Ascending aorta (tissue), 2 donors: Measurements from ENCODE around the gene CD6. TPM values are rescaled to one million over a fixed set of nuclear protein-coding genes. Genes with fewer than 3 reads are reported as not detected.

Source experiments
- DNase-seq, 2 donors: peaks; one replicate each; pipeline ENCODE4 v3.0.0-alpha.2; 2019; ENCODE audit warnings: low spot score in 2 of 2
- H3K27ac ChIP-seq, 2 donors: fragments of 200-600 bp; sonication (generic); one replicate each; pipeline ENCODE4 v1.5.1; 2016 to 2017; ENCODE audit warnings: mild to moderate bottlenecking in 1 of 2
- H3K27me3 ChIP-seq: fragments of 200-600 bp; sonication (generic); one replicate; pipeline ENCODE4 v1.5.1; 2017
- H3K36me3 ChIP-seq, 2 donors: fragments of 200-600 bp; sonication (generic); one replicate each; pipeline ENCODE4 v1.5.1; 2016
- H3K4me1 ChIP-seq, 2 donors: fragments of 200-600 bp; sonication (generic); one replicate each; pipeline ENCODE4 v1.5.1; 2016 to 2017; ENCODE audit warnings: mild to moderate bottlenecking in 1 of 2
- H3K4me3 ChIP-seq, 2 donors: fragments of 200-600 bp; sonication (generic); one replicate each; pipeline ENCODE4 v1.5.1; 2016 to 2017; ENCODE audit warnings: mild to moderate bottlenecking in 1 of 2
- H3K9me3 ChIP-seq, 2 donors: fragments of 200-600 bp; sonication (generic); one replicate each; pipeline ENCODE4 v1.5.1; 2016
- CTCF ChIP-seq, 3 experiments: fragments of 200-600 bp in 2 of 3; fragments of 450-650 bp in 1 of 3; sonication (generic) in 2 of 3; IDR thresholded peaks; one replicate each; pipeline ENCODE4 v1.5.1; 2016 to 2019; ENCODE audit warnings: antibody characterized with exemption in 3 of 3, mild to moderate bottlenecking in 1 of 3, moderate library complexity in 1 of 3
- intact Hi-C: fragments of 100-400 bp; cut with DNase I; formaldehyde crosslinking; loops from one replicate; pipeline ENCODE4 v1.15.1; 2023
- total RNA-seq: library from RNA; depleted of rRNA; stranded (reverse); fragments of >200 nt; gene quantifications from one replicate; pipeline ENCODE4 v1.1.0, GENCODE V29; 2016

Gene CD6
- total RNA-seq, 1 donor from 2014 or later, result not detected

- TF ChIP-seq CTCF (IDR thresholded peaks at IDR 0.05), result no peak
- no peak for DNase-seq
- H3K27me3 ChIP-seq, result no peaks in the 10 kb centered on the region
- no peak overlapping the region for H3K4me3 ChIP-seq
- intact Hi-C loops, result no loop called here
- no peaks in the 10 kb centered on the region for H3K9me3 ChIP-seq
- H3K4me1 ChIP-seq, result no peaks in the 10 kb centered on the region
- peaks cover 36 to 54% of the 10 kb centered on the region in 2 donors for H3K36me3 ChIP-seq
- no peak overlapping the region for H3K27ac ChIP-seq
Observed at GRCh38 chr11:60939301-60939700, 32.2 kb upstream of the CD6 start.

GRCh38 chr11:60939855-60940254 is 31.6 kb upstream of the CD6 start:
- no peak for TF ChIP-seq CTCF (IDR thresholded peaks at IDR 0.05)
- H3K36me3 ChIP-seq, result peaks cover 36 to 57% of the 10 kb centered on the region in 2 donors
- intact Hi-C loops, result no loop called here

GRCh38 chr11:60941371-60942119 is 29.9 kb upstream of the CD6 start:
- DNase-seq, result no peak
- H3K27me3 ChIP-seq, result no peaks in the 10 kb centered on the region
- peaks cover 36 to 71% of the 10 kb centered on the region in 2 donors for H3K36me3 ChIP-seq
- TF ChIP-seq CTCF (IDR thresholded peaks at IDR 0.05), result no peak
- intact Hi-C loops, result no loop called here
- H3K4me3 ChIP-seq, result no peak overlapping the region
- no peaks in the 10 kb centered on the region for H3K4me1 ChIP-seq
- no peaks in the 10 kb centered on the region for H3K9me3 ChIP-seq
- no peak overlapping the region for H3K27ac ChIP-seq

More at GRCh38 chr11:60939855-60940254, 31.6 kb upstream of the CD6 start:
- H3K4me1 ChIP-seq, result no peaks in the 10 kb centered on the region
- no peak overlapping the region for H3K27ac ChIP-seq
- no peak for DNase-seq
- H3K27me3 ChIP-seq, result no peaks in the 10 kb centered on the region
- H3K9me3 ChIP-seq, result no peaks in the 10 kb centered on the region
- no peak overlapping the region for H3K4me3 ChIP-seq

- Histone ChIP-seq H3K27me3 (no peaks in the 10 kb centered on the region), H3K27ac (no peak overlapping the region), H3K4me3 (no peak overlapping the region), H3K36me3 (peaks cover 36 to 71% of the 10 kb centered on the region in 2 donors), H3K9me3 (no peaks in the 10 kb centered on the region), H3K4me1 (no peaks in the 10 kb centered on the region)
- no peak for TF ChIP-seq CTCF (IDR thresholded peaks at IDR 0.05)
- no peak for DNase-seq
- intact Hi-C loops, result no loop called here
Observed at GRCh38 chr11:60942219-60942618, 29.3 kb upstream of the CD6 start.

GRCh38 chr11:60942970-60943565 is 28.4 kb upstream of the CD6 start:
- H3K27me3 ChIP-seq, result no peaks in the 10 kb centered on the region
- no peaks in the 10 kb centered on the region for H3K4me1 ChIP-seq
- no peak overlapping the region for H3K4me3 ChIP-seq
- intact Hi-C loops, result no loop called here
- no peaks in the 10 kb centered on the region for H3K9me3 ChIP-seq
- DNase-seq, result no peak
- TF ChIP-seq CTCF (IDR thresholded peaks at IDR 0.05), result no peak
- peaks cover 36 to 65% of the 10 kb centered on the region in 2 donors for H3K36me3 ChIP-seq
- no peak overlapping the region for H3K27ac ChIP-seq
